Calu3 (cell line): ENCODE results near the gene PHLPP2. TPM values are rescaled to one million over a fixed set of nuclear protein-coding genes. Genes with fewer than 3 reads are reported as not detected.

Source experiments
- BruUV-seq: library from RNA; stranded (reverse); fragments of 400-500 nt; replicated peaks from 2 replicates; lab custom pipeline; 2021; lab: Mats Ljungman, UMichigan
- CTCF ChIA-PET: fragments of 300-600 bp; sonication (Branson Sonifier 250); formaldehyde crosslinking; loops from one replicate; lab custom pipeline; 2022; ENCODE audit warnings: antibody characterized with exemption; lab: Charles Lee
- DNase-seq: peaks from one replicate; pipeline ENCODE4 v3.0.0; 2022
- H3K27ac Mint-ChIP-seq: one replicate; pipeline ENCODE4 v1.8.0; 2022; ENCODE audit warnings: mixed read lengths; ENCODE audit not compliant: unreplicated experiment
- H3K27me3 Mint-ChIP-seq: one replicate; pipeline ENCODE4 v1.8.0; 2022; ENCODE audit warnings: mixed read lengths; ENCODE audit not compliant: unreplicated experiment
- H3K36me3 Mint-ChIP-seq: one replicate; pipeline ENCODE4 v1.8.0; 2022; ENCODE audit warnings: mild to moderate bottlenecking, moderate library complexity, mixed read lengths; ENCODE audit not compliant: insufficient read depth, unreplicated experiment
- H3K4me1 Mint-ChIP-seq: one replicate; pipeline ENCODE4 v1.8.0; 2022; ENCODE audit warnings: mild to moderate bottlenecking, low read depth, mixed read lengths; ENCODE audit not compliant: unreplicated experiment
- H3K4me3 Mint-ChIP-seq: one replicate; pipeline ENCODE4 v1.8.0; 2022; ENCODE audit warnings: mild to moderate bottlenecking, low read depth, moderate library complexity, mixed read lengths; ENCODE audit not compliant: unreplicated experiment
- H3K9me3 Mint-ChIP-seq: one replicate; pipeline ENCODE4 v1.8.0; 2022; ENCODE audit warnings: low read depth, mixed read lengths; ENCODE audit not compliant: unreplicated experiment
- intact Hi-C: fragments of 100-400 bp; cut with micrococcal nuclease; formaldehyde crosslinking; loops from one replicate; pipeline ENCODE4 v1.10.0; 2022; ENCODE audit not compliant: unreplicated experiment
- total RNA-seq: library from RNA; stranded (reverse); gene quantifications from 2 replicates; pipeline ENCODE4 v1.2.3, GENCODE V29; 2022
- TF ChIP-seq, protein P1 (sequence below): fragments of 200-600 bp; IDR thresholded peaks from one replicate; pipeline ENCODE4 v1.8.0; 2022; ENCODE audit warnings: antibody characterized with exemption; ENCODE audit not compliant: unreplicated experiment

The PHLPP2 gene
- total RNA-seq, 1 experiment from 2014 or later = 10.0 TPM

GRCh38 chr16:71631776-71632175 lies 92.7 kb downstream of the PHLPP2 start:
- Mint-ChIP-seq H3K27me3 (no peaks in the 10 kb centered on the region), H3K4me3 (no peak overlapping the region), H3K4me1 (peaks cover 21% of the 10 kb centered on the region), H3K36me3 (peaks cover 44% of the 10 kb centered on the region), H3K9me3 (no peaks in the 10 kb centered on the region), H3K27ac (no peak overlapping the region)
- BruUV-seq = no TSS peak
- TF ChIP-seq, protein P1, sequence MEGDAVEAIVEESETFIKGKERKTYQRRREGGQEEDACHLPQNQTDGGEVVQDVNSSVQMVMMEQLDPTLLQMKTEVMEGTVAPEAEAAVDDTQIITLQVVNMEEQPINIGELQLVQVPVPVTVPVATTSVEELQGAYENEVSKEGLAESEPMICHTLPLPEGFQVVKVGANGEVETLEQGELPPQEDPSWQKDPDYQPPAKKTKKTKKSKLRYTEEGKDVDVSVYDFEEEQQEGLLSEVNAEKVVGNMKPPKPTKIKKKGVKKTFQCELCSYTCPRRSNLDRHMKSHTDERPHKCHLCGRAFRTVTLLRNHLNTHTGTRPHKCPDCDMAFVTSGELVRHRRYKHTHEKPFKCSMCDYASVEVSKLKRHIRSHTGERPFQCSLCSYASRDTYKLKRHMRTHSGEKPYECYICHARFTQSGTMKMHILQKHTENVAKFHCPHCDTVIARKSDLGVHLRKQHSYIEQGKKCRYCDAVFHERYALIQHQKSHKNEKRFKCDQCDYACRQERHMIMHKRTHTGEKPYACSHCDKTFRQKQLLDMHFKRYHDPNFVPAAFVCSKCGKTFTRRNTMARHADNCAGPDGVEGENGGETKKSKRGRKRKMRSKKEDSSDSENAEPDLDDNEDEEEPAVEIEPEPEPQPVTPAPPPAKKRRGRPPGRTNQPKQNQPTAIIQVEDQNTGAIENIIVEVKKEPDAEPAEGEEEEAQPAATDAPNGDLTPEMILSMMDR = no peak
- no peak for DNase-seq
- CTCF ChIA-PET = no interaction called here
- intact Hi-C loops = no loop called here

DNA sequence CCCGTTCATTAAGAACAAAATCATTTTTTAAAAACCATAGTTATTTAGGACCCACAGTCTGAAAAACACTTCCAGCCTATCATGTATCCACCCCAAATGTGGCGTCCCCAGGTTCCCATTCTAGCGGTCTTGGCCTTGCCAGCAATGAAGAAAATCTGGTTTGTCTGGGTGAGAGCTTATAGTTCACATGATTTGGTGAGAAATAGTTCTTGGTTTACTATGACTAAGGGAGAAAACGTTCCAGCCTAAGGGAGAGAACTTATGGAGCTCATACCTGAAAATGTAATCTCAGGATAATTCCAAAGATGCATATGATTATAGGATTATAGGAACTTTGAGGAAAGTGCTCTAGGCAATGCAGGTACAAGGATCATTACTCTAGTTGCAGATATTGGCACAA lies 93.7 kb downstream of the PHLPP2 start:
- CTCF ChIA-PET = interaction anchor here (0.7 to 0.9 kb wide), 2 partner anchors 16 to 66 kb away, joined by 3 to 4 read pairs; no protein-coding TSS in a partner anchor
- DNase-seq = peak; percentile 32
- intact Hi-C loops = no loop called here

GRCh38 chr16:71629278-71630016 lies 95.1 kb downstream of the PHLPP2 start:
- Mint-ChIP-seq H3K4me1 (peaks cover 21% of the 10 kb centered on the region), H3K27me3 (no peaks in the 10 kb centered on the region), H3K27ac (no peak overlapping the region), H3K36me3 (peaks cover 52% of the 10 kb centered on the region), H3K4me3 (no peak overlapping the region), H3K9me3 (no peaks in the 10 kb centered on the region)
- no peak for DNase-seq
- CTCF ChIA-PET = interaction anchor here (1.2 kb wide), 1 partner anchor 44 kb away, joined by 5 read pairs; no protein-coding TSS in a partner anchor
- intact Hi-C loops = no loop called here
- TF ChIP-seq, protein P1 = no peak
- BruUV-seq = no TSS peak

More for the DNA sequence above, 93.7 kb downstream of the PHLPP2 start:
- peaks cover 21% of the 10 kb centered on the region for H3K4me1 Mint-ChIP-seq
- H3K36me3 Mint-ChIP-seq = peaks cover 50% of the 10 kb centered on the region
- H3K9me3 Mint-ChIP-seq = no peaks in the 10 kb centered on the region
- no peak overlapping the region for H3K4me3 Mint-ChIP-seq
- H3K27ac Mint-ChIP-seq = no peak overlapping the region
- H3K27me3 Mint-ChIP-seq = no peaks in the 10 kb centered on the region
- TF ChIP-seq, protein P1 = no peak
- BruUV-seq = no TSS peak

GRCh38 chr16:71628810-71629209 lies 95.7 kb downstream of the PHLPP2 start:
- intact Hi-C loops = no loop called here

More at GRCh38 chr16:71628810-71629209, 95.7 kb downstream of the PHLPP2 start:
- peaks cover 21% of the 10 kb centered on the region for H3K4me1 Mint-ChIP-seq
- CTCF ChIA-PET = interaction anchor here (1.2 kb wide), 1 partner anchor 44 kb away, joined by 5 read pairs; no protein-coding TSS in a partner anchor
- no TSS peak for BruUV-seq
- H3K36me3 Mint-ChIP-seq = peaks cover 47% of the 10 kb centered on the region
- DNase-seq = no peak
- TF ChIP-seq, protein P1 = no peak
- no peaks in the 10 kb centered on the region for H3K27me3 Mint-ChIP-seq
- no peaks in the 10 kb centered on the region for H3K9me3 Mint-ChIP-seq
- no peak overlapping the region for H3K4me3 Mint-ChIP-seq
- H3K27ac Mint-ChIP-seq = no peak overlapping the region
